ENCODE results near the gene OR5L2. TPM values are rescaled to one million over a fixed set of nuclear protein-coding genes. Genes with fewer than 3 reads are reported as not detected.

OR5L2 gene
- total and polyA plus RNA-seq, 2 of the 8 experiments (the other 6 are each of a cell fraction or from before 2014, with no cell fraction given) = not detected

GRCh38 chr11:55811067-55811466 is 16.0 kb upstream of the OR5L2 start, which contains the start of gene OR5L1:
OR5L1 (plus strand) TSS chr11:55811367; CDS start chr11:55811467, 100 bp downstream.
- no peaks in the 10 kb centered on the region for H3K23me2 ChIP-seq (ENCODE audit: low read depth, low read length)
- H3K79me1 ChIP-seq (ENCODE audit: low read depth, low read length) = no peaks in the 10 kb centered on the region
- H2AK5ac ChIP-seq (ENCODE audit: low read depth, low read length) = no peak within 1 kb of the TSS
- no peak within 1 kb of the TSS for H2AFZ ChIP-seq (ENCODE audit: low read length)
- no peak within 1 kb of the TSS for H3K27ac ChIP-seq (ENCODE audit: low read depth, low read length)
- no peak within 1 kb of the TSS for H3K4ac ChIP-seq (replicated peaks; ENCODE audit: insufficient read length, low read depth, low read length)
- no peak within 1 kb of the TSS for H2BK120ac ChIP-seq (replicated peaks; ENCODE audit: low read depth, low read length)
- ChIA-PET POLR2A (ENCODE audit: partially characterized antibody) (no interaction called here), CTCF (ENCODE audit: partially characterized antibody) (no interaction called here)
- H3K9me3 ChIP-seq (ENCODE audit: insufficient read depth in 2 of 2, low read depth in 1 of 2, low read length in 1 of 2) = peaks cover 55 to 58% of the 10 kb centered on the region in 2 experiments
- H3K56ac ChIP-seq (replicated peaks; ENCODE audit: insufficient read length, low read depth, low read length) = no peak within 1 kb of the TSS
- H3K36me3 ChIP-seq (ENCODE audit: control insufficient read depth in 2 of 4, insufficient read depth in 4 of 4, low read length in 3 of 4) = no peaks in the 10 kb centered on the region
- no peak within 1 kb of the TSS for H2BK5ac ChIP-seq (ENCODE audit: low read depth, low read length)
- H3K9ac ChIP-seq (replicated peaks in 1 of 4; ENCODE audit: extremely low read depth in 1 of 4, low read depth in 3 of 4, low read length in 3 of 4) = no peak within 1 kb of the TSS
- 94% methylated on average over 1 of the region's 1 CpG; no CpG with 5 or more reads in 1 of the 2 experiments for WGBS, 2 experiments (ENCODE audit: extremely low coverage in 1 of 2, insufficient coverage in 1 of 2, insufficient read length in 1 of 2, insufficient replicate concordance in 2 of 2, low coverage in 1 of 2, low lambda C conversion rate in 2 of 2, missing lambda C conversion rate in 1 of 2)
- H3K14ac ChIP-seq (ENCODE audit: insufficient read length) = no peak within 1 kb of the TSS
- no peak within 1 kb of the TSS for H2BK20ac ChIP-seq (ENCODE audit: low read length)
- H3K79me2 ChIP-seq (ENCODE audit: control insufficient read depth in 1 of 2, insufficient read depth in 2 of 2, low read length in 2 of 2) = no peaks in the 10 kb centered on the region
- no peak within 1 kb of the TSS for H3K4me3 ChIP-seq (ENCODE audit: extremely low read depth in 1 of 4, insufficient read depth in 2 of 4, low read depth in 3 of 4, low read length in 4 of 4)
- H3K27me3 ChIP-seq (replicated peaks in 1 of 4; ENCODE audit: control insufficient read depth in 3 of 4, extremely low read depth in 1 of 4, insufficient read depth in 3 of 4, low read length in 3 of 4) = no peaks in the 10 kb centered on the region
- H2BK12ac ChIP-seq (ENCODE audit: low read depth, low read length) = no peak within 1 kb of the TSS
- H3K23ac ChIP-seq (ENCODE audit: insufficient read length) = no peak within 1 kb of the TSS
- FAIRE-seq (no peak), DNase-seq (ENCODE audit: low read depth in 1 of 2, low spot score in 2 of 2) (no peak)
- H3K18ac ChIP-seq (ENCODE audit: extremely low read depth, low read length) = no peak within 1 kb of the TSS
- H4K5ac ChIP-seq (ENCODE audit: insufficient read length, low read depth, low read length) = no peak within 1 kb of the TSS
- no peak within 1 kb of the TSS for H3K4me2 ChIP-seq (ENCODE audit: insufficient read depth in 1 of 2, low read depth in 2 of 2, low read length in 2 of 2)
- H4K91ac ChIP-seq (replicated peaks; ENCODE audit: insufficient read length, low read length) = no peak within 1 kb of the TSS
- H4K8ac ChIP-seq (ENCODE audit: extremely low read depth, insufficient read depth, low read length) = no peak within 1 kb of the TSS
- H4K20me1 ChIP-seq (replicated peaks in 1 of 2; ENCODE audit: control insufficient read depth in 1 of 2, insufficient read depth in 2 of 2, low read length in 2 of 2) = no peaks in the 10 kb centered on the region
- H3K4me1 ChIP-seq (replicated peaks in 1 of 4; ENCODE audit: control insufficient read depth in 3 of 4, insufficient read depth in 4 of 4, low read length in 3 of 4) = no peaks in the 10 kb centered on the region
- H2BK15ac ChIP-seq (ENCODE audit: low read length) = no peak within 1 kb of the TSS
- TF ChIP-seq RFX5 (IDR thresholded peaks at IDR 0.05; ENCODE audit: borderline replicate concordance, low read depth, low read length) (no peak), TBP (IDR thresholded peaks at IDR 0.05; ENCODE audit: low read depth, low read length) (no peak), CEBPB (IDR thresholded peaks at IDR 0.05; ENCODE audit: low read depth, low read length) (no peak), ATF2 (IDR thresholded peaks at IDR 0.05; ENCODE audit: low read length) (no peak), CBX5 (IDR thresholded peaks at IDR 0.05; ENCODE audit: low read depth, low read length) (no peak), SIN3A (conservative IDR thresholded peaks at IDR 0.05 in 1 of 2, IDR thresholded peaks at IDR 0.05 in 1 of 2; ENCODE audit: low read depth in 1 of 2, low read length in 2 of 2) (no peak), HDAC2 (IDR thresholded peaks at IDR 0.05; ENCODE audit: borderline replicate concordance in 1 of 2, low read depth in 2 of 2, low read length in 2 of 2) (no peak), CBX8 (IDR thresholded peaks at IDR 0.05; ENCODE audit: borderline replicate concordance, low read depth, low read length) (no peak), EZH2 (IDR thresholded peaks at IDR 0.05; ENCODE audit: low read depth, low read length, severe bottlenecking) (no peak), SAP30 (IDR thresholded peaks at IDR 0.05; ENCODE audit: insufficient read depth, insufficient replicate concordance, low read length) (no peak), ATF3 (IDR thresholded peaks at IDR 0.05; ENCODE audit: insufficient read depth, low read depth, low read length) (no peak), KDM5A (IDR thresholded peaks at IDR 0.05; ENCODE audit: low read length) (no peak)

All from H1 (cell line).